GM19395 (cell line): ENCODE measurements around the gene VDAC2.

Source experiments
- ATAC-seq: cut with Tn5 transposase; IDR thresholded peaks from one replicate; pipeline ENCODE4 v1.9.1; 2021; ENCODE audit warnings: mild to moderate bottlenecking, moderate library complexity; ENCODE audit not compliant: unreplicated experiment

Gene VDAC2

GRCh38 chr10:75247797-75248196, 37.2 kb downstream of the VDAC2 start:
- ATAC-seq, result no peak

- ATAC-seq, result no peak
These were observed 40.3 kb downstream of the VDAC2 start for GRCh38 chr10:75250934-75251333.

- ATAC-seq, result no peak
These were observed 43.0 kb downstream of the VDAC2 start for GRCh38 chr10:75253281-75254220.

GRCh38 chr10:75254739-75255138, 44.1 kb downstream of the VDAC2 start:
- ATAC-seq, result no peak

- ATAC-seq, result no peak
These were observed 50.4 kb downstream of the VDAC2 start for GRCh38 chr10:75260990-75261389.

- no peak for ATAC-seq
These were observed 51.5 kb downstream of the VDAC2 start for GRCh38 chr10:75261813-75262705.

GRCh38 chr10:75263806-75264205, 53.2 kb downstream of the VDAC2 start:
- ATAC-seq, result no peak

GRCh38 chr10:75265856-75266255, 55.3 kb downstream of the VDAC2 start:
- no peak for ATAC-seq

- ATAC-seq, result no peak
These were observed 56.3 kb downstream of the VDAC2 start for GRCh38 chr10:75266945-75267344.

GRCh38 chr10:75269605-75270004, 59.0 kb downstream of the VDAC2 start:
- no peak for ATAC-seq

GRCh38 chr10:75272094-75272493, 61.5 kb downstream of the VDAC2 start:
- ATAC-seq, result no peak

- no peak for ATAC-seq
These were observed 62.3 kb downstream of the VDAC2 start for GRCh38 chr10:75272896-75273295.

- ATAC-seq, result no peak
These were observed 65.7 kb downstream of the VDAC2 start for GRCh38 chr10:75276069-75276872.

- no peak for ATAC-seq
These were observed 69.6 kb downstream of the VDAC2 start for GRCh38 chr10:75280236-75280635.
